ENCODE measurements around the gene TM2D1.

- TF ChIP-seq CTCF (IDR thresholded peaks at IDR 0.05; ENCODE audit: poor library complexity) (no peak), EZH2 (IDR thresholded peaks at IDR 0.05; ENCODE audit: borderline replicate concordance) (no peak), EZH2phosphoT487 (IDR thresholded peaks at IDR 0.05; ENCODE audit: low read depth, severe bottlenecking, unreplicated experiment) (no peak)
Measured at GRCh38 chr1:61642475-61643232, 82.3 kb downstream of the TM2D1 start.
